K562 (cell line): Measurements from ENCODE around the gene BCAR1.

Experiments
- CTCF ChIP-seq, 3 experiments: IDR thresholded peaks in 2 of 3; conservative IDR thresholded peaks in 1 of 3; 2 replicates each; pipeline ENCODE4 v1.5.1; 2011 to 2012; ENCODE audit warnings: low read length in 3 of 3, mild to moderate bottlenecking in 3 of 3, control low read depth in 2 of 3, improper control_type of control experiment in 1 of 3, inconsistent platforms in 1 of 3, low read depth in 1 of 3, mixed read lengths in 1 of 3, moderate library complexity in 1 of 3; ENCODE audit not compliant: insufficient read depth in 2 of 3
- EZH2 ChIP-seq: IDR thresholded peaks from 2 replicates; pipeline ENCODE4 v1.6.1; 2012; ENCODE audit warnings: low read depth, mild to moderate bottlenecking, inconsistent platforms, low read length, borderline replicate concordance
- HCFC1 ChIP-seq: IDR thresholded peaks from 2 replicates; pipeline ENCODE4 v1.6.1; 2012; ENCODE audit warnings: low read depth, low read length, improper control_type of control experiment
- MAX ChIP-seq: sonication (generic); formaldehyde crosslinking; IDR thresholded peaks from 2 replicates; pipeline ENCODE4 v1.9.0; 2022; ENCODE audit warnings: mild to moderate bottlenecking, missing genetic modification reagents
- USF2 ChIP-seq: sonication (generic); formaldehyde crosslinking; IDR thresholded peaks from 2 replicates; pipeline ENCODE4 v1.5.0; 2020; ENCODE audit warnings: missing genetic modification reagents

DNA sequence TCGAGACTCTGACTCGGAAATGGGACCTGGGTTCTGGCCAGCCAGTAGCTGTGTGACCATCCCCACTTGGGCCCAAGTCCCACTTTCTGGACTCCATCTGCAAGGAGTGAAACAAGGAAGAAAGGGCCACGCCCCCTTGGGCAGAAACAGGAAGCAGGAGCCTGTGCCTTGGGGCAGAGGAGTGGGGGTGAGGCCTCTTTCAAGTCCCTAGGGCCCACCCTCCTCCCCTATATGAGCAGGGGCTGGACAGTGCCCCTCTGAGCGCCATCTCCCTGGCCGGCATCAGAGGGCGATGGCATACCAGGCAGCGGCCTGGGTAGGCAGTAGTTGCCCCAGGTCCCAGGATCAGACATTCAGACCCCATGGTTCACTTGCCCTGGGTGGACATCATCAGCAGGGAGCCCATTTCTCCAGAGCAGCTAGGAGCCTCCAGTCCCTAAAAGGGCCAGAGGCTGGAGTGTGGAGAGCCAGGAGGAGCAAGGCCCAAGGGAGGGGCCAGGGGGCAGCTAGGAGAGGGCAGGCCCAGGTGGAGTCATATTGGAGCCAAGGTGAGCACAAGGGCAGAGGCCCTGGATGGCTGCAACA is 7.1 kb downstream of the BCAR1 start:
- TF ChIP-seq CTCF (IDR thresholded peaks at IDR 0.05 in 2 of 3, conservative IDR thresholded peaks at IDR 0.05 in 1 of 3; ENCODE audit: insufficient read depth in 2 of 3, low read depth in 1 of 3, low read length in 3 of 3) (no peak), HCFC1 (no peak), USF2 (CRISPR knock-in tag) (no peak), MAX (CRISPR knock-in tag) (no peak), EZH2 (no peak)
